Endothelial cell of umbilical vein (primary cell): ENCODE results near the gene ROPN1L. TPM values are rescaled to one million over a fixed set of nuclear protein-coding genes. Genes with fewer than 3 reads are reported as not detected.

Experiments used
- BruUV-seq: library from RNA; stranded (reverse); fragments of 400-500 nt; replicated peaks from 2 replicates; lab custom pipeline; 2021; lab: Mats Ljungman, UMichigan
- CTCF ChIA-PET: fragments of 300-600, 350-600 bp; sonication (Branson Sonifier 250); formaldehyde crosslinking; loops from one replicate; lab custom pipeline; 2021; ENCODE audit warnings: antibody characterized with exemption, inconsistent platforms; lab: Charles Lee
- POLR2A ChIA-PET: fragments of 300-600, 350-600 bp; sonication (Branson Sonifier 250); formaldehyde crosslinking; loops from one replicate; lab custom pipeline; 2021; ENCODE audit warnings: antibody characterized with exemption, inconsistent platforms; lab: Charles Lee
- DNase-seq: peaks from one replicate; pipeline ENCODE4 v3.0.0-alpha.2; 2011; ENCODE audit warnings: low read depth, low spot score
- FAIRE-seq: peaks from 2 replicates; lab custom pipeline; 2011; peaks lifted over from hg19 to GRCh38; lab: Jason Lieb, UNC
- H2AFZ ChIP-seq: 2 replicates; pipeline ENCODE4 v1.6.0; 2012; ENCODE audit warnings: low read depth, low read length, control low read depth, inconsistent platforms
- H3K27ac ChIP-seq: 2 replicates; pipeline ENCODE4 v1.5.1; 2011; ENCODE audit warnings: low read depth, mild to moderate bottlenecking, control low read depth, low read length, moderate library complexity; ENCODE audit not compliant: insufficient read depth
- H3K27me3 ChIP-seq, 2 experiments: 2 replicates each; pipeline versions ENCODE4 v1.6.0 to v1.6.1; 2011; ENCODE audit warnings: low read length in 2 of 2, mixed read lengths in 1 of 2; ENCODE audit not compliant: control insufficient read depth in 2 of 2, insufficient read depth in 2 of 2
- H3K36me3 ChIP-seq, 2 experiments: 2 replicates in 1 of 2; 3 replicates in 1 of 2; pipeline ENCODE4 v1.5.1; 2011; ENCODE audit warnings: low read length in 2 of 2, mild to moderate bottlenecking in 1 of 2, moderate library complexity in 1 of 2; ENCODE audit not compliant: control insufficient read depth in 2 of 2, insufficient read depth in 2 of 2; ENCODE audit errors: extremely low read depth in 1 of 2
- H3K4me1 ChIP-seq: 3 replicates; pipeline ENCODE4 v1.5.1; 2011; ENCODE audit warnings: mild to moderate bottlenecking, low read length; ENCODE audit not compliant: control insufficient read depth, insufficient read depth; ENCODE audit errors: extremely low read depth
- H3K4me2 ChIP-seq: 2 replicates; pipeline ENCODE4 v1.6.1; 2011; ENCODE audit warnings: low read length, control low read depth, mixed read lengths; ENCODE audit not compliant: insufficient read depth
- H3K4me3 ChIP-seq, 3 experiments: fragments of 200-600 bp in 1 of 3; sonication (generic), shearing (Covaris generic) in 1 of 3; replicated peaks in 1 of 3; 2 replicates each; pipeline ENCODE4 v1.5.1; 2011 to 2016; ENCODE audit warnings: control low read depth in 3 of 3, low read length in 3 of 3, mild to moderate bottlenecking in 2 of 3, inconsistent platforms in 1 of 3, low read depth in 1 of 3, moderate library complexity in 1 of 3; ENCODE audit not compliant: insufficient read depth in 1 of 3
- H3K79me2 ChIP-seq: 2 replicates; pipeline ENCODE4 v1.6.0; 2012; ENCODE audit warnings: low read length, inconsistent platforms; ENCODE audit not compliant: control insufficient read depth, insufficient read depth
- H3K9ac ChIP-seq: replicated peaks from 2 replicates; pipeline ENCODE3; 2011; ENCODE audit warnings: low read length, control low read depth; ENCODE audit not compliant: insufficient read depth; ENCODE audit errors: extremely low read depth
- H3K9me1 ChIP-seq: replicated peaks from 3 replicates; pipeline ENCODE4 v1.6.0; 2011; ENCODE audit warnings: mild to moderate bottlenecking, low read length; ENCODE audit not compliant: control insufficient read depth, insufficient read depth; ENCODE audit errors: extremely low read depth
- H3K9me3 ChIP-seq: replicated peaks from 2 replicates; pipeline ENCODE4 v1.5.1; 2012; ENCODE audit warnings: low read length, inconsistent platforms; ENCODE audit not compliant: control insufficient read depth, insufficient read depth
- H4K20me1 ChIP-seq: replicated peaks from 2 replicates; pipeline ENCODE3; 2011; ENCODE audit warnings: mild to moderate bottlenecking, low read length; ENCODE audit not compliant: control insufficient read depth, insufficient read depth; ENCODE audit errors: extremely low read depth
- EZH2 ChIP-seq: IDR thresholded peaks from 2 replicates; pipeline ENCODE4 v1.6.1; 2012; ENCODE audit warnings: borderline replicate concordance, low read depth, mild to moderate bottlenecking, moderate library complexity, low read length, inconsistent platforms; ENCODE audit not compliant: severe bottlenecking
- FOS ChIP-seq: IDR thresholded peaks from 2 replicates; pipeline ENCODE4 v1.6.1; 2011; ENCODE audit warnings: mild to moderate bottlenecking, low read length, moderate library complexity, borderline replicate concordance; ENCODE audit not compliant: insufficient read depth
- GATA2 ChIP-seq: IDR thresholded peaks from 2 replicates; pipeline ENCODE4 v1.7.0; 2011; ENCODE audit warnings: low read depth, mild to moderate bottlenecking, moderate library complexity, mixed read lengths, low read length; ENCODE audit not compliant: insufficient read length, insufficient read depth
- JUN ChIP-seq: IDR thresholded peaks from 2 replicates; pipeline ENCODE4 v1.6.1; 2011; ENCODE audit warnings: borderline replicate concordance, low read depth; ENCODE audit not compliant: insufficient read length, insufficient read depth
- MYC ChIP-seq: IDR thresholded peaks from one replicate; pipeline ENCODE4 v1.6.1; 2011; ENCODE audit warnings: mild to moderate bottlenecking, low read depth, low read length
- POLR2A ChIP-seq: IDR thresholded peaks from 2 replicates; pipeline ENCODE4 v1.6.1; 2012; ENCODE audit warnings: low read depth, mild to moderate bottlenecking, control low read depth, low read length
- POLR2AphosphoS5 ChIP-seq: IDR thresholded peaks from 2 replicates; pipeline ENCODE4 v1.6.1; 2012; ENCODE audit warnings: low read depth, mild to moderate bottlenecking, control low read depth, low read length, moderate library complexity; ENCODE audit not compliant: insufficient read depth
- dilution Hi-C: fragments of 300-500 bp; cut with MboI; formaldehyde crosslinking; loops from one replicate; pipeline ENCODE4 v1.15.0; 2019; ENCODE audit warnings: low sequenced_read_pairs; ENCODE audit not compliant: extremely low pct_ligation_motif_present
- intact Hi-C: fragments of 100-400 bp; cut with micrococcal nuclease; formaldehyde crosslinking; loops from one replicate; pipeline ENCODE4 v1.10.0; 2022
- polyA plus RNA-seq, 4 experiments: library from polyadenylated mRNA; depleted of rRNA in 3 of 4; stranded (reverse) in 3 of 4; unstranded in 1 of 4; fragments of >200 nt; gene quantifications; 2 replicates each; pipeline versions ENCODE4 v1.2.1 to v1.2.3, GENCODE V29; 2011 to 2012; ENCODE audit warnings: missing spikeins in 1 of 4
- total RNA-seq: library from RNA; stranded (reverse); gene quantifications from 2 replicates; pipeline ENCODE4 v1.2.3, GENCODE V29; 2021
- TF ChIP-seq, protein P1 (sequence below), 2 donors: IDR thresholded peaks; 1 replicate in 1 of 2; 2 replicates in 1 of 2; pipeline ENCODE4 v1.5.1; 2011; ENCODE audit warnings: low read length in 2 of 2, mild to moderate bottlenecking in 2 of 2, moderate library complexity in 2 of 2, control low read depth in 1 of 2, inconsistent platforms in 1 of 2, low read depth in 1 of 2; ENCODE audit not compliant: insufficient read depth in 1 of 2; ENCODE audit errors: extremely low read depth in 1 of 2
- TF ChIP-seq, protein P2 (sequence below): IDR thresholded peaks from 2 replicates; pipeline ENCODE4 v1.6.1; 2011; ENCODE audit not compliant: insufficient read depth, insufficient read length

ROPN1L gene
- total and polyA plus RNA-seq, 2 donors (not counting 3 experiments of a cell fraction or from before 2014, with no cell fraction given), result 0.30 to 0.60 TPM

DNA sequence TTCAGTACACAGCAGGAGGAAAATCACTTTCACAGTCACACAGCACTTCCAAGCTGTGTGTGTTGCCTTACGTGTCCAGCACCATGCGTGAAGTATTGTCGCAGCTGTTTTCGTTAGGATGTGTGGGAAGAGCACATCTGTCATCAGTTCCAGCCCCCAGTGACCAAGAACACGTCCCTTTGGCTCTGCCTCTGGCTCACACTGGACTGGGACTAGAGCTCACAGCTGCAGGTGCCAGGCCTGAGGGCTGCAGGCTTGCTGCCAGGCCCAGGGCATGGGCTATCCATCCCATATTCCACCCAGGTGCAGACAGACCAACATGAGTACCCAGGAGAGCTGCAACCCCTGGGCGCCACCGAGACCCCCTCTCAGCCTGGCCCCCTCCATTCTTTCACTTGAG is 61.6 kb downstream of the ROPN1L start:
- H3K36me3 ChIP-seq, result no peaks in the 10 kb centered on the region
- no peak for FAIRE-seq
- no peak overlapping the region for H3K9ac ChIP-seq
- no peaks in the 10 kb centered on the region for H3K9me1 ChIP-seq
- POLR2A ChIA-PET, result no interaction called here
- no peak overlapping the region for H3K4me2 ChIP-seq
- no peak overlapping the region for H3K27ac ChIP-seq
- no peak for TF ChIP-seq FOS
- no peak for TF ChIP-seq JUN
- no peak for TF ChIP-seq EZH2
- TF ChIP-seq, protein P1, sequence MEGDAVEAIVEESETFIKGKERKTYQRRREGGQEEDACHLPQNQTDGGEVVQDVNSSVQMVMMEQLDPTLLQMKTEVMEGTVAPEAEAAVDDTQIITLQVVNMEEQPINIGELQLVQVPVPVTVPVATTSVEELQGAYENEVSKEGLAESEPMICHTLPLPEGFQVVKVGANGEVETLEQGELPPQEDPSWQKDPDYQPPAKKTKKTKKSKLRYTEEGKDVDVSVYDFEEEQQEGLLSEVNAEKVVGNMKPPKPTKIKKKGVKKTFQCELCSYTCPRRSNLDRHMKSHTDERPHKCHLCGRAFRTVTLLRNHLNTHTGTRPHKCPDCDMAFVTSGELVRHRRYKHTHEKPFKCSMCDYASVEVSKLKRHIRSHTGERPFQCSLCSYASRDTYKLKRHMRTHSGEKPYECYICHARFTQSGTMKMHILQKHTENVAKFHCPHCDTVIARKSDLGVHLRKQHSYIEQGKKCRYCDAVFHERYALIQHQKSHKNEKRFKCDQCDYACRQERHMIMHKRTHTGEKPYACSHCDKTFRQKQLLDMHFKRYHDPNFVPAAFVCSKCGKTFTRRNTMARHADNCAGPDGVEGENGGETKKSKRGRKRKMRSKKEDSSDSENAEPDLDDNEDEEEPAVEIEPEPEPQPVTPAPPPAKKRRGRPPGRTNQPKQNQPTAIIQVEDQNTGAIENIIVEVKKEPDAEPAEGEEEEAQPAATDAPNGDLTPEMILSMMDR (IDR thresholded peaks at IDR 0.05; ENCODE audit: extremely low read depth in 1 of 2, insufficient read depth in 1 of 2, low read depth in 1 of 2, low read length in 2 of 2), result no peak
- TF ChIP-seq, protein P2, sequence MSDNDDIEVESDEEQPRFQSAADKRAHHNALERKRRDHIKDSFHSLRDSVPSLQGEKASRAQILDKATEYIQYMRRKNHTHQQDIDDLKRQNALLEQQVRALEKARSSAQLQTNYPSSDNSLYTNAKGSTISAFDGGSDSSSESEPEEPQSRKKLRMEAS, result no peak
- no peak for TF ChIP-seq MYC
- TF ChIP-seq GATA2, result no peak
- no peak for TF ChIP-seq POLR2AphosphoS5
- TF ChIP-seq POLR2A, result no peak
- no peak overlapping the region for H2AFZ ChIP-seq
- peaks cover 2% of the 10 kb centered on the region for H3K4me1 ChIP-seq
- no TSS peak for BruUV-seq
- DNase-seq, result no peak
- no peaks in the 10 kb centered on the region for H3K9me3 ChIP-seq
- no peaks in the 10 kb centered on the region for H3K79me2 ChIP-seq
- dilution Hi-C loops, result no loop called here
- H3K4me3 ChIP-seq, result no peak overlapping the region
- CTCF ChIA-PET, result interaction anchor here (1.2 kb wide), 1 partner anchor 124 kb away, joined by 4 read pairs; no protein-coding TSS in a partner anchor
- H4K20me1 ChIP-seq, result no peaks in the 10 kb centered on the region
- H3K27me3 ChIP-seq, result no peaks in the 10 kb centered on the region
- intact Hi-C loops, result no loop called here
